Mammary epithelial cell (primary cell): ENCODE measurements around the gene SBK1.

Experiments
- CTCF ChIP-seq, 2 donors: IDR thresholded peaks in 1 of 2; conservative IDR thresholded peaks in 1 of 2; 2 replicates each; pipeline ENCODE4 v1.5.1; 2011 to 2012; ENCODE audit warnings: inconsistent platforms in 2 of 2, low read length in 2 of 2, mild to moderate bottlenecking in 2 of 2, control low read depth in 1 of 2, low read depth in 1 of 2; ENCODE audit not compliant: insufficient read depth in 1 of 2; ENCODE audit errors: extremely low read depth in 1 of 2
- EZH2 ChIP-seq: IDR thresholded peaks from 2 replicates; pipeline ENCODE4 v1.6.1; 2012; ENCODE audit warnings: low read length, inconsistent platforms, borderline replicate concordance

GRCh38 chr16:28261942-28262341, 30.4 kb upstream of the SBK1 start:
- TF ChIP-seq CTCF (conservative IDR thresholded peaks at IDR 0.05 in 1 of 2, IDR thresholded peaks at IDR 0.05 in 1 of 2; ENCODE audit: extremely low read depth in 1 of 2, insufficient read depth in 1 of 2, low read depth in 1 of 2, low read length in 2 of 2) (no peak), EZH2 (no peak)
